GM18519 (cell line): ENCODE data around the gene ADCY10.

Experiments used
- ATAC-seq: cut with Tn5 transposase; IDR thresholded peaks from one replicate; pipeline ENCODE4 v1.9.1; 2021; ENCODE audit warnings: mild to moderate bottlenecking, moderate library complexity; ENCODE audit not compliant: unreplicated experiment, low FRiP score

ADCY10 gene

DNA sequence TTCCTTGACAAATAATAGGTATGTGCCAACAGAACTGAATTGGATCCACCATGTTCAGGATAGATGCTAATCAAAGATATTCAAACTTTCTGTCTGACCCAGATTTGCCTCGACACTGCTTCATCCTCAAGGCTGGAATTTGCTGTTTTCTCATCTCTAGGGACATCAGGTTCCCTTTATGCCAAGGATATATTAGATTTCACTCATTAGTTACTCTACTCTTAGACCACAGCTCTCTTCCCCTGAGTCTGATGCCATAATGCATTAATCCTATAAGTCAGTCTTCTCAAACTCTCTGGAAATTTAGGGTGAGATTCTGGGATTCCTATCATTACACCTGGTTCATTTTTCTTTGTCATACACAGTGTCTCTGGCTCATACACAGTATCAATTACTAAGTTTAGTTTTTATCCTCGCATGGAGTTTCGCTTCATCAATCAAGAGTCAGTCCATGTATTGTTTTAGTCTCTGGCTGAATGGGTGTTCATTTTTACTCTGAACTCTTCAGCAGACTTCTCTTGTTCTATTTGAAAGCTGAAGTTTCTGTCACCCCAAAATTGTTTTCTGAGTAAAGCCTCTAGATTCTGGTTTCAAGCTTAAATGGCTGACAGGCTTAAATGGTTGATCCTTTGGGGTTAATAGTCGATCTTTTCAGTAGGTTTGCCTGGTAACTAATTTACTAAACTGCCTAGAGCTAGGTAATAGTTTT is 13.3 kb upstream of the ADCY10 start:
- ATAC-seq: no peak

DNA sequence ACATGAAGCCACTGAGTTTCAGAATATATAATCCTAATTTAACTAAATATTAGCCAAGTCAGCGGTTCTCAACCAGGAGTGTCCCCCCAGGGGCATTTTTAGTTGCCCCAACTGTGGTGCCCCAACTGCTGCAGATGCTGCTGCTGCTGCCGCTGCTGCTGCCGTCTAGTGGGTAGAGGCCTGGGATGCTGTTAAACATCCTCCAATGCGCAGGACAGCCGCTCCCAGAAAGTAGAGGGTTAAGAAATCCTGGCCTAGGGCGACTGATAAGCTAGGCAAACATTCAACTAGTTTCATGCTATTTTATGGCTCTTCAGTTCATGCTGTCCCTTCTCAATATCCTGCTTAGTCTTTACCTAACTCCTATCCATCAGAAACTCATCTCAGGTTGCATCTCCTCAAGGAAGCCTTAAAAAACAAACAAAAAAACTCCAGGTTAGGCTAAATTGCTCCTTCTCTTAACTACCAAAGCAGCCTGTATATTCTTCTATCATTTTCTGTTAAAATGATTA is 12.6 kb upstream of the ADCY10 start:
- ATAC-seq: no peak

DNA sequence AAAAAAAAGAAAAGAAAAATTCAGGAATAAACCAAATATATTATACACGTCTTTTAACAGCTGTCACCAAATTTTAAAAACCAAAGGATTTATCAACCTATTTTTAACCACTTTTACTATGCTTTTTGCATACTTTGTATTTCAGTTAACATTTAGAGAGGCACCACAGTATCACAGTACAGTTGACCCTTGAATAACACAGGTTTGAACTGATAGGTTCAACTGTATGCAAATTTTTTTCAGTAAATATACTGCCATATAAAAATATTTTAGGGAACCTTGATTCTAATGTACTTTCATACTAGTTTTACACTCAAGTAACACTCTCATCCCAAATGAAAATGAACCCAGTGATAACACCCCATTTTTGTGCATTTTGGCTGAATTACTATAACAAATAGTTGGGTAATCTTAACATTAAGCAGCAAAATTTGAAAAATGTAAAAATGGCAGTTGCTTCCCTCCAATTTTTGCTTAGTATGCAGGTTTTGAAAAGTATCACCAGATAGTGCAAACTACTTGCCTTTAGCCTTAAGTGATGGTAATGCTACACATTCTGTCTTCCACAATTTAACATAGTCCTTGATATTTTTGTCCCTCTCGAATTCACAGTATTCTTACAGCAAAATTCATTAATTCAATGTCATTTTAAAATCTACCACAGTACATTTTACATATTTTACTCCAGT is 10.8 kb upstream of the ADCY10 start:
- ATAC-seq: no peak

DNA sequence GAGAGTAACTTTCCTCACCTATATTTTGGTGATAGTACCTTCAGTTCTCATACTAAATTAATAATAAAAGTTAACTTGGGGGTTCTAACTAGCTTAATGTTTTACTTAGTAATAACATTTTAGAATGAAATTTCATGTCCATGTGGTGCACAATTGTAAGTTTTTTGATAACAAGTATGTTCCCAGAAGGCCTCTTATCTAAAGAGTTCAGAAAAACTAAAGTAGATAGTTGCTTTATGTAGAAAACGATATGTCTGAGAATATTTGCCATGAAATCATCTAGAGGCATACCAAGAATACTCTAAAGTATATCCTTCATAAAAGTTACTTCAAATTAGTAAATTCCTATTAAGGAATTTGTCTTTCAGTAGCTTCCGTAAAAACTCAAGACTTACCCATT is 10.2 kb upstream of the ADCY10 start:
- ATAC-seq: no peak

DNA sequence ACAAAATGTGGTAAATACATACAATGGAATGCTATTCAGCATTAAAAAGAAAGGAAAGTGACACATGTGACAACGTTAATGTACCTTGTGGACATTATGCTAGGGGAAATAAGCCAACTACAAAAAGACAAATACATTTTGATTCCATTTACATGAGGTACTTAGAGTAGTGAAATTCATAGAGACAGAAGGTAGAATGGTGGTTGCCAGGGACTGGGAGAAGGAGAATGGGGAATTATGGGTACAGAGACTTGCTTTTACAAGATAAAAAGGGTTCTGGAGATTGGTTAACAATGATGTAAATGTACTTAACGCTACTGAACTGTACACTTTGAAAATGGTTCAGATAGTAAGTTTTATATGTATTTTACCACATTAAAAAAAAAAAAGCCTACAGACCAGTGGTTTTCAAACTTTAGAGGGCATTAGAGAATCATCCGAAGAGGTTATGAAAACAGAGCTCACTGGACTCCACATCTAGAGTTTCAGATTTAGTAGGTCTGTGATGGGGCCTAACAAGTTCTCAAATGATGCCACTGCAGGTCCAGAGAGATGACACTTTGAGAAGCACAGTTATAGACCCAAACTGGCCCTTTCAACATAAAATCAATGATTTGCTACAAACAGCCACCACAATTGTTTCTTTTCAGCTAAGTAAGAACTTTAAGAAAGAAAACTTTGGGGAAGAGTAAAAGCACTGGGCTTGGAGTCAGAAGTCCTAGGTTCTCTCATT is 9.6 kb upstream of the ADCY10 start:
- ATAC-seq: no peak

DNA sequence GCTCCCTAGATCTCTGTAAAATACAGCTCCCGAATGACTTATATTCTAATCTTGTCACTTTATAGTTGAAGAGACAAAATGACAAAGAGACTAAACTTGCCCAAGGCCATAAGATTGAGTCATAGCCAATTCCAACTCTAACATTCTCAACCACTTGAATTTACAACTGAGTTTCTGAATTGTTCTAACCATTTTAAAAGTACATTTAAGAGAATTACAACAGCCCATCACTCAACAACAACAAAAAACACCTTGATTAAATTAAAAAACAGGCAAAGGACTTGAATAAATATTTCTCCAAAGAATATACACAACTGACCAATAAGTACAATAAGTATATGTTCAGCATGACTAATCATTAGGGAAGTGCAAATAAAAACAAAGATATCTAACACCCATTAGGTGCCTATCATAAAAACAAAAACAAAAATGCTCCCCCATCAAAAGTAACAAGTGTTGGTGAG is 8.7 kb upstream of the ADCY10 start:
- ATAC-seq: no peak

DNA sequence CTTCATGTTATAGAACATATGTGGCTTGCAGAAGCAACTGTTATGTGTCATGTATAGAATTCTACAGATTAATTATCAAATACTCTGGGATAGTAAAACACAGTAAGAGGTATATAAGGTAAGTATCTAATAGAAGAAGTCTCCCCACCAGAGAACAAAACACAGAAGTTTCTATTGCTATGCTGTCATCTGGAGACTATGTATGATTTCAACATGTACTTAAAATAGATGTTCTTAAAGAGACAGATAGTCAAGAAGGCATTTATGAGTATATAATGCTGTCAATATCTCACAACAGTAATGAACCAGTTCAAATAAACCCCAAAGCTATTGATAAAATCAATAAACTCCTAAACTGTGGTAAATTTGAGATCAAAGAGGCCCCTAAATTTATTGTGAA is 8.1 kb upstream of the ADCY10 start:
- peak; percentile 53 for ATAC-seq

DNA sequence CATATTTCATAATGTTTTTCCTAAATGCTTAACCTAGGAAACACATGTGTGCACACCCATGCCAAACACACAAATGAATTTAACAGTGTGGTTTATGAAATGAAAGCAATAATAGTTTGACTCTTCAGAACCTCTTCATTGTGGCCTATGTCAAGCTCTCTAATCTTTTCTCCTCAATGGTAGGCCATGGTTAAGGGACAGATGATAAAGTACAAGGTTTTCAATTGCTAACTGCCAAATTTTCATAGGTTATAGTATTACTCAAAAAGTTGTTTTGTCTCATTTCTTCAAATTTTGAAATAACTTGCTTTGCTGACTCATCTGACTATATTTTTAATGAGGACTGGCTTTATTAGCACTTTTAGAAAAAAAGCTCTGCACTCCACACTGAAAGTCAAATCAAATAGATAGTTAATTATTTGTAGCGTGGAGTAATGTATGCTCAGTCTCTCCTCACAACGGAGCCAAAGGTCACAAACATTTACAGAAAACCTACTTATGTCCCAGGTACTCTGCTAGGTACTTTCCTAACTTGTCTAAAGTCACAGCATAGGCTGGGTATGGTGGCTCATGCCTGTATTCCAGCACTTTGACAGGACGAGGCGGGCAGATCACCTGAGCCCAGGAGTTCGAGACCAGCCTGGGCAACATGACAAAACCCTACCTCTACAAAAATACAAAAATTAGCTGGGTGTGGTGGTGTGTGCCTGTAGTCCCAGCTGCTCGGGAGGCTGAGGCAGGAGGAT is 3.0 kb upstream of the ADCY10 start:
- no peak for ATAC-seq

DNA sequence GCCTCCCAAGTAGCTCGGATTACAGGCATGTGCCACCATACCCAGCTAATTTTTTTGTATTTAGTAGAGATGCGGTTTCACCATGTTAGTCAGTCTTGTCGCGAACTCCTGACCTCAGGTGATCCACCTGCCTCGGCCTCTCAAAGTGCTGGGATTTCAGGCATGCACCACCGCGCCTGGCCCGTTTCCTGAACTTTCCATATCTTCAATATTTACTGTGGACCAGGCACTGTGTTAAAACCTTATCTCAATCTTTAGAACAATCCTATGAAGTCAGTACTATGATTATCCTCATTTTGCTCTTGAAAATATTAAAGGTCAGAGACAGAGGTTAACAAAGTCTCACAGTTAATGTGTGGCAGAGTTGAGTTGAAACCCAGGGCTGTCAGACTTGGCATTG is 1.6 kb upstream of the ADCY10 start:
- no peak for ATAC-seq

DNA sequence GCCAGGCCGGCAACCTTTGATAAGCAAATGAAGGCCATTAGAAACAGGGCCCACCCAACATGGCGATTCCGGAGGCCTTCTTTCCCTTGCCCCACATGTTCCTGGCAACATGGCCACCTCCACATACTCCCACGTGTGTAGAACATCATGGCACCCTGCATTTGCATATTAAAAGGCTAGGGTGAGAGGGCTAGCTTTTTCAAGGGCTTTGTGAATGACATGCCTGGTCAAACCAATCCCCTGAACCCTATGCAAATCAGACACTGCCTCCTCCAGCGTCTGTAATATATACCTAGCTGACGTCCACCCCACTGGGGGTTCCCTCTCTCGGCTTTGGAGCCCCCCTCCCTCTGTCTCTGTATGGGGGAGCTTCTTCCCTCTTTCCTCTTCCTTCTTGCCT is 1.6 kb downstream of the ADCY10 start:
- no peak for ATAC-seq

DNA sequence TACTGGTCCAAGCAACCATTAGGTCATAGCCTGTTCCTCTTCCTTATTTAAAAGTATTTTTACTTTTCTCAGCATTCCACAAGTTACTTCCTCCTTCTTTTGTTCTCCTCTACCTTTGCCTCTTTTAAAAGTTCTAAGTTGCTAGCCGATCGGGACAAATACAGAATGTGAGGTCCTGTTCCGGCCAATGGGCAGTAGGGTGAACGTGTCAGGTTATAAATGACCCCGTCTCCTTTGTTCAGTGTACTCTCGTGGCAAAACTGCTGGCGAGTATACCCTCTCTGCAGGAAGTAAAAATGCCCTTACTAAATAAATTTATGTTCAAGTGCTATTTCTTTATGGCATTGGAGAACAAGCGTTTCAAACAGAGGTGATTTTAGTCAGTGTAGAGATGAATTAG is 2.5 kb downstream of the ADCY10 start:
- no peak for ATAC-seq

DNA sequence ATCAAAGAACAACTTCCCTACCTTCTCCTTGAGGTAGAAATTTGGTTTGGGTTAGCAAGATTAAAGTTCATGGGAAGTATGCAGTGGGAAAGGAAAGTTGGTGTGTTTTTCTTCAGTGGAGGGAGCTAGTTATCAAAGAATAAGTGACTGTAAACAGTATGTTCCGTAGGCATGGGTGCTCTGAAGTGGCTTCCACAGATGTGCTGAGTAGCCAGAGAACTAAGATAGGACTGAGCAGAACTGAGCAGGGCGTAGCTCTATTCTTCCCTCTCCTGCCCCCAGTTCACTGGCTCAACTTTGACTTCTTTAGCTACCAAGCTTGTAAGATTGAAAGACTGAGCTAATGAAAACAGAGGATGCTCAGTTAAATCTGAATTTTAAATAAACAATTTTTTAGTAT is 3.4 kb downstream of the ADCY10 start:
- ATAC-seq: no peak

DNA sequence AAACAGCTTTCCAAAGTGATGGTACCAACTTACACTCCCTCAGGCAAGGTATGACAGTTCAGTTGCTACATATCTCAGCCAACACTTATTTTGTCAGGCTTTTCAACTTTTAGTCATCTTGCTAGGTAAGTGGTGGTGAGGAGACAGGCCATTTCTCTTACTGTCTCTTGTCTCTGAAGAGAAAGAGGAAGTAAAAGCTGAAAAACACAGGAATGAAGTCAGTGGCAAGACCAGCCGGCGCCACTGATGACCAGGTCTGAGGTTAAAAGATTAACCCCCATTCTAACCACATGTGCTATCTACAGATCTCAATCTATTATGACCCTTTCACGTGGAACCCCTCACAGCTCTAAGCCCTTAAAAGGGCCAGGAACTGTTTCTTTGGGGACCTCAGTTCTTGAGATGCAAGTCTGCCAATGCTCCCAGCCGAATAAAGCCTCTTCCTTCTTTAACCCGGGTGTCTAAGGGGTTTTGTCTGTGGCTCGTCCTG is 4.2 kb downstream of the ADCY10 start:
- ATAC-seq: no peak

DNA sequence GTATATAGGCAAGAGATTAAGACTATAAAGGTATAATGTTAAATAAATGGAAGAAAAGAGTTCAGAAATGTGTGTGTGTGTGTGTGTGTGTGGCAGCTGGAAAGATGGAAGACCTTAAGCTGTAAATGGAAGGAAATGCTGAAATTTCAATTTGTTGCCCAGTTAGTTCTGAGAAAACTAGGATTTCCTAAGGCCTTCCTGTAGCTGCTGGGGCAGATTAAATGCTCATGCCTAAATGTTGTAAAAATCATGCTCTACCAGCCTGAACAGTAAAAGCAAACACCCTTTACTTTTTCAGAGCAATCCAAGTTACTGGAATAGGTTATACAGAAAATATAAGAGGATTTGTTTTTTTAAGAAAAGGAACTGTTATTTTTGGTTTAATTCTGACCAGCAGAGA is 8.3 kb downstream of the ADCY10 start:
- no peak for ATAC-seq

DNA sequence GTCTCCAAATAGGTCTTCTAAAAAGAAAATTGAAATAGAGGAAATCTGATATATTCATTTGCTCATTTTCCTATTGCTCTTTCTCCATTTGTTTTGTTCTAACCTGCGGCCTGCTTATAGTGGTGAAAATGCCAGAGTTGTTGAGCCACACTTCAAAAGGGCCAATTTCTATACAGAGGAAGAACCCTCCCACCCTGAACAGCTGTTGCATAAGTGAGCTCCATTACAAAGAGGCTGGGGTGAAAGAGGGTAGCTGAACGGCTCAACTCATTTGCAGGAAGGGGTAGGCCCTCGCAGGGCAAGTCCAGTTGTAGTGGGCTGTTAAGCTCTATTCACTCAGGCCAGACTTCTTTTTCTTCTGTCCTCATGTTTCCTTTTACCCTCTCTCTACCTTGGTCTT is 8.8 kb downstream of the ADCY10 start:
- no peak for ATAC-seq

DNA sequence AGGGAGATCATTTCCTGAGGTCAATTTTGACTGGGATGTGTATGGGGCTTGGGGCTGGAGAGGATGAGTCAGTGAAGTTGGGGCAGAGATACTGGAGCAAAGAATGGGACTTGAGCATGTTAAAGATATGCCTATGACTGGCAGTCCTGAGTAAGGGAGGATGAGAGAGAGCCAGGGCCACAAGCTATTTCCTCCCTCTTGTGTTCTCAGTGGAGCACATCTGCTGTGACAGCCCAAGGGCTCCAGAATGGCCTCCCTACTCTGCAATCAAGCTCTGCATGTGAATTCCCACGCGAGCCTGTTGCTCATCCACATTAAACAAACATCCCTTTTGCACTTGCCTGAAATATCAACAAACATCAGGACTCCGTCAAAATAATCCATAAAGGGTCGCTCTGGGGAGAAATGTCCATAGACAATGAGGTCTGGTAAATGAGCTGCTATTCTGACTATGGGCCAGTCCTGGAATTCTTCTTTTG is 9.2 kb downstream of the ADCY10 start:
- ATAC-seq: no peak

DNA sequence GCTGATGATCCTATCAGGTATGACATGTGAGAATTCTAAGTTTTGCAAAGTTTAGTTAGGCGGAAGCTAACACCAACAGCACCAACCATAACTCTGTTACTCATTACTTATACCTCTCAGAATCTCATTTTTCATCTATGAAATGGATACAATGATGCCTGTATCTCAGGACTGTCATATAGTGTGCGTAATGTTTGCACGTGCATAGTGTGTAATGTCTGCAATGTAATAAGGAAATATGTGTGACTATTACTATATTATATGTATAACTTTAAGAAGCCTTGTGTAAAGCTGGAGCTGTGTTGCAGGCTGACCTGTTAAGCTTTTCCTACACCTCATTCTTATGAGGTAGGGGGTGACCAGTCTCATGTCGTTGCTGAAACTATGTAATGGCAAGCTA is 13.0 kb downstream of the ADCY10 start:
- no peak for ATAC-seq

DNA sequence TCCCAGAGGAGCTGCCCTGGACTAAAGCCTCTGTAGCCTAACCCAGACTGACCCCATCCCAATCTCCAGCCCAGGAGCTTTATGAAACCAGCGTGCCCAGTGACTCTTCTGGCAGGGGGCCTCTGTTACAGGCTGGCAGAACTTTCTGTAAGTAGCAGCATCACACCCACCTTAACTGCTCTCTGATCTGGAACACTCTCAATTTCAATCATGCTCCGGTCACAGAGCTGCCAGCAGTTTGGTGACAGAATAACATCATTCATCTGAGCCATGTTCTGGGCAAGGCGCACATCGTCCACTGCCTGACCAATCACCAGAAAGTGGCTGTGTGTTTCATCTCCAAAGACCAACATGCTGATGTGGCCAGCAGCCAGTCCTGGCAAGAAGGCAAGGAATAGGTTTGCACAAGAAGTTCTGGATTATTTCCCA is 14.7 kb downstream of the ADCY10 start:
- ATAC-seq: peak; percentile 85

DNA sequence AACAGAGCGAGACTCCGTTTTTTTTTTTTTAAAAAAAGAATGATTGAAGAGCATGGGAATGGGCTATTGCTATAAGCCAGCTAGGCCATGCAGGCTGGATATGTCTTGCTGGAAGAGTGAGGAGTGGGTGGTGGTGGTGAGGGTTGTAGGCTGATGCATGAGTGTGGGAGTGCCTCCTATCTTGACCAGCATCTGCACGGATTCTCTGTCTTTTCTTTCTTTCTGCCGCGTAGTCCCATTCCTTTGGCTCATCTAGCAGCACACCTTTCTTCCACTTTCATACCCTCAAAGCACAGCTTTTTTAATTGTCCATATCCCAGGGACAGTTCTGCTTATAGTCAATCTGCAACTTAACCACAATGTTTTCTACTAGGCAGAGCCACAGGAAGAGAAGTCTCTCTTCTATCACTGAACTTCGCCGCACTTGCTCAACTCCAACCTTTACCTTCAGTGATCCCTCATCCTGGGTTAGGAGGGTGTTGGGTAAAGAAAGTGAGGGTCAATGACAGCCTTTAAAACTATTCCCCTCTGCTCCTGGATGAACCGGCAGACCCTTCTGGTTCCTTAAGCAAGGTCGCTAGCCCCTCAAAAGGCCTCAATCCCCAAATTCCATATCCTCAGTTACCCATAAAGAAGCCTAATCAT is 15.2 kb downstream of the ADCY10 start:
- no peak for ATAC-seq

DNA sequence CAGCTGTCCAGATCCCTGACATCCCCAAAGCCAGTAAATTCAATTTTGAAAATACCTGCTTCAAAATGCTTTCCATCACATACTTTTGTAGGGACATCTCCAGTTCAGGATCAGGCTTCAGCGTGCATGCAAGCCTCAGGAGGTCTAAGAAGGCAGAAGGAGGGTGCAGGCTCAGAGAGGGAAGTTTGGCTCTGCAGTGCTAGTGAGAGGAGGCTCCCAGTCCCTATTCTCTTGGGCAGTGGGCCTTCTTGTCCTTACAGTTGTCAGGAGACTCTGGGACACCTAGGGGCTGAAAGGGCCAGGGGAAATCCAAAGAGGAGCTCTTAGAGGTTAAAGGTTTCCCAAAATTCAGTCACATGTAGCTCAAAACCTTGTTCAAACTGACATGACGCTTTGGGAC is 20.1 kb downstream of the ADCY10 start:
- ATAC-seq: no peak
